ENCODE data around the gene TMEM30B.

The TMEM30B gene

GRCh38 chr14:61231810-61232209, 49.3 kb downstream of the TMEM30B start:
- no peak for DNase-seq

- no peak for DNase-seq
These were observed 51.2 kb downstream of the TMEM30B start for GRCh38 chr14:61229981-61230380.

- DNase-seq = no peak
These were observed 51.7 kb downstream of the TMEM30B start for GRCh38 chr14:61229475-61229888.

- no peak for DNase-seq
These were observed 53.1 kb downstream of the TMEM30B start for GRCh38 chr14:61227884-61228591.

All from stimulated activated naive CD4-positive, alpha-beta T cell treated with Interleukin-2 at 50 U/mL for 16 hours (primary cell).